Naive thymus-derived CD4-positive, alpha-beta T cell (primary cell): ENCODE data around the gene PNLDC1. TPM values are rescaled to one million over a fixed set of nuclear protein-coding genes. Genes with fewer than 3 reads are reported as not detected.
"Not testable (repeated sequence)": the region's sequence is repeated elsewhere in the genome, so short reads cannot be mapped to it uniquely, and the experiment has no call there.

Experiments
- ATAC-seq: fragments of 150-1000 bp; cut with Tn5 transposase; 2 replicates; pipeline ENCODE4 v1.10.0; 2021; ENCODE audit warnings: mild to moderate bottlenecking, moderate library complexity
- CTCF ChIA-PET: fragments of 350-600 bp; sonication (Branson Sonifier 250); formaldehyde crosslinking; loops from one replicate; lab custom pipeline; 2021; ENCODE audit warnings: antibody characterized with exemption; lab: Charles Lee
- POLR2A ChIA-PET: fragments of 350-600 bp; sonication (Branson Sonifier 250); formaldehyde crosslinking; loops from one replicate; lab custom pipeline; 2021; ENCODE audit warnings: antibody characterized with exemption, inconsistent platforms; lab: Charles Lee
- DNase-seq, 9 donors: peaks; one replicate each; pipeline versions ENCODE4 v3.0.0 to v3.0.0-alpha.2; 2020 to 2022; ENCODE audit warnings: mixed read lengths in 1 of 9
- H3K27ac ChIP-seq: one replicate; pipeline ENCODE4 v1.7.0; 2013; ENCODE audit warnings: mild to moderate bottlenecking, low read depth, low read length, moderate library complexity
- H3K27me3 ChIP-seq, 2 donors: one replicate each; pipeline ENCODE4 v1.7.0; 2013; ENCODE audit warnings: low read length in 2 of 2, mild to moderate bottlenecking in 2 of 2, moderate library complexity in 2 of 2; ENCODE audit not compliant: control insufficient read depth in 2 of 2, insufficient read depth in 2 of 2
- H3K36me3 ChIP-seq, 3 experiments: 1 replicate in 2 of 3; 2 replicates in 1 of 3; pipeline ENCODE4 v1.7.0; 2013; ENCODE audit warnings: low read length in 3 of 3, mild to moderate bottlenecking in 3 of 3, moderate library complexity in 1 of 3; ENCODE audit not compliant: insufficient read depth in 3 of 3, control insufficient read depth in 2 of 3
- H3K4me1 ChIP-seq, 2 donors: one replicate each; pipeline ENCODE4 v1.7.0; 2013; ENCODE audit warnings: low read length in 2 of 2, mild to moderate bottlenecking in 2 of 2, moderate library complexity in 1 of 2; ENCODE audit not compliant: control insufficient read depth in 2 of 2, insufficient read depth in 2 of 2
- H3K4me3 ChIP-seq: 2 replicates; pipeline ENCODE4 v1.7.0; 2013; ENCODE audit warnings: mild to moderate bottlenecking, low read length
- H3K9me3 ChIP-seq, 3 experiments: 1 replicate in 2 of 3; 2 replicates in 1 of 3; pipeline ENCODE4 v1.7.0; 2013; ENCODE audit warnings: low read length in 3 of 3; ENCODE audit not compliant: control insufficient read depth in 2 of 3
- H3K27ac Mint-ChIP-seq, 9 donors: one replicate each; pipeline ENCODE4 v1.8.0; 2020 to 2022; ENCODE audit warnings: mixed read lengths in 9 of 9, mild to moderate bottlenecking in 8 of 9, moderate library complexity in 5 of 9, inconsistent platforms in 2 of 9
- H3K27me3 Mint-ChIP-seq, 5 donors: one replicate each; pipeline ENCODE4 v1.8.0; 2021 to 2022; ENCODE audit warnings: mixed read lengths in 5 of 5, mild to moderate bottlenecking in 1 of 5
- H3K36me3 Mint-ChIP-seq, 5 donors: one replicate each; pipeline ENCODE4 v1.8.0; 2020 to 2022; ENCODE audit warnings: mixed read lengths in 5 of 5, mild to moderate bottlenecking in 3 of 5, inconsistent platforms in 1 of 5
- H3K4me1 Mint-ChIP-seq, 7 donors: one replicate each; pipeline ENCODE4 v1.8.0; 2020 to 2022; ENCODE audit warnings: mixed read lengths in 7 of 7, mild to moderate bottlenecking in 3 of 7, inconsistent platforms in 1 of 7
- H3K4me3 Mint-ChIP-seq, 10 donors: one replicate each; pipeline ENCODE4 v1.8.0; 2020 to 2022; ENCODE audit warnings: mild to moderate bottlenecking in 10 of 10, mixed read lengths in 10 of 10, moderate library complexity in 6 of 10, inconsistent platforms in 2 of 10
- H3K9me3 Mint-ChIP-seq, 11 donors: one replicate each; pipeline ENCODE4 v1.8.0; 2020 to 2022; ENCODE audit warnings: mixed read lengths in 11 of 11, mild to moderate bottlenecking in 4 of 11, inconsistent platforms in 1 of 11, moderate library complexity in 1 of 11
- intact Hi-C, 2 donors: fragments of 100-400 bp; cut with micrococcal nuclease; formaldehyde crosslinking; loops; one replicate each; pipeline ENCODE4 v1.15.1; 2023
- polyA plus RNA-seq, 2 donors: library from polyadenylated mRNA; unstranded; fragments of 300-500 nt; fragmentation: Illumina TruSeq; gene quantifications; one replicate each; pipeline ENCODE4 v1.2.3, GENCODE V29; 2021
- total RNA-seq, 6 experiments: library from RNA in 5 of 6; stranded (reverse) in 5 of 6; gene quantifications; 1 replicate in 5 of 6; 2 replicates in 1 of 6; pipeline ENCODE4 v1.2.3 and lab custom pipeline; 2021 to 2026

PNLDC1 gene
- total and polyA plus RNA-seq, 7 experiments from 2014 or later = 0.73 to 1.4 (median 0.97) TPM; not detected in 4

DNA sequence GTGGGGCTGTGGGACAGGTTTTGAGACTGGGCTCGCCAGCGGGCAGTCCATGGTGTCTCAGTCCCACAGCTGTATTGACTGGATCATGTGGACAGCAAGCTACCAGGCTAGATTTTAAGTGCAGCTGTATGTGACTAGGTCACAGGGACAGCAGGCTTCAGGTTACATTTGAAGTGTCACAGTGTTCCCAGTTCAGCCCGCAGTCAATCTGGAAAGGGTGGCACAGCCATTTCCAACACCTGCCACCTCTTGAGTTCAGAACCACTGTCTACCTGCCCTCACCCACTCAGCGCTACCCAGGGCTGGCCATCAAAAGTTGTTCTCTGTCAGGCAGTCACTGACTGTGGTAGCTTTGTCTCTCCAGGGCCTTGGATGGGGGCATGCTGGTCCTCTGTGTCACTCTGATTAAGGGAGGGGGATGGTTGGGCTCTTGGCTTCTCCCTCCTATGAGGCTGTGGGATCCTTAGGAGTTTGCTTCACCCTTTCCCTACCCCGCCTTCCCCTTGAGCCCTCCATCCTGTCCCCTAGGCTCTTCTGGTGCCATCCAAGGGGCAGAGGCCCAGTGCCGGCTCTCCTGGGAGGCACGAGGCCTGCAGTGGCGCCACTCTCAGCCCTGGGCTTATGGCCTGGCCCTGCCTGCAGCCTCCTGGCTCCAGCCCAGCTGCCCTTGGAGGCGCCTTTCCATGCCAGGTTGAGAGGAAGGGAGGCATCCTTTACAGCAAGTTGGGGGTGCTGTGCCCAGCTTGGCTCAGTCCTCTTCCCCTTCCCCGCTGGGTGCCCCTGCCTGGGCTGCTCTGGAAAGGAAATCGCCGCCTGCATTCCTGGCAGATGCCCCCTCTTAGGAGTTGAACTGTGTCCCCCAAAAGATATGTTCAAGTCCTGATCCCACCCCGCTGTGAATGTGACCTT is 44.9 kb downstream of the PNLDC1 start:
- Mint-ChIP-seq H3K27me3 (peaks cover 0 to 7% (median 0%) of the 10 kb centered on the region in 5 donors), H3K27ac (peak overlapping the region in 2 of 9 donors; percentile 36 to 37), H3K4me3 (no peak overlapping the region), H3K4me1 (peaks cover 1 to 13% (median 7%) of the 10 kb centered on the region in 7 donors), H3K9me3 (peaks cover 0 to 13% (median 7%) of the 10 kb centered on the region in 11 donors), H3K36me3 (peaks cover 0 to 7% (median 0%) of the 10 kb centered on the region in 5 donors)
- no peaks in the 10 kb centered on the region for H3K36me3 ChIP-seq
- no peak overlapping the region for H3K4me3 ChIP-seq
- no peaks in the 10 kb centered on the region for H3K4me1 ChIP-seq
- ChIA-PET POLR2A (interaction anchor here (0.6 to 0.8 kb wide), 3 partner anchors 118 to 157 kb away, joined by 3 read pairs; partner anchors contain the start of gene WTAP), CTCF (interaction anchor here (0.7 kb wide), 1 partner anchor 25 kb away, joined by 3 read pairs; no protein-coding TSS in a partner anchor)
- H3K9me3 ChIP-seq = no peaks in the 10 kb centered on the region
- intact Hi-C loops = no loop called here
- H3K27me3 ChIP-seq = no peaks in the 10 kb centered on the region
- ATAC-seq = no peak
- no peak for DNase-seq
- no peak overlapping the region for H3K27ac ChIP-seq

DNA sequence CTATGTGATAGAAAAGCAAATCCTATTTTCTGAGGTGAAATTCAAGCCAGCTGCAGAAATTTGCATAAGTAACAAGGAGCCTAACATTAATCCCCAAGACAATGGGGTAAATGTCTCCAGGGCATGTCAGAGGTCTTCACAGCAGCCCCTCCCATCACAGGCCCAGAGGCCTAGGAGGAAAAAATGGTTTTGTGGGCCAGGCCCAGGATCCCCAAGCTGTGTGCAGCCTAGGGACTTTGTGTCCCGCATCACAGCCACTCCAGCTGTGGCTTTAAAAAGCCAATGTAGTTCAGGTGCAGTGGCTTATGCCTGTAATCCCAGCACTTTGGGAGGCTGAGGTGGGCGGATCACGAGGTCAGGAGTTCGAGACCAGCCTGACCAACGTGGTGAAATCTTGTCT is 48.5 kb downstream of the PNLDC1 start:
- H3K9me3 ChIP-seq, ATAC-seq, CTCF ChIA-PET, H3K4me3 ChIP-seq, H3K27me3 Mint-ChIP-seq, H3K27ac Mint-ChIP-seq, H3K4me1 ChIP-seq, H3K36me3 ChIP-seq, POLR2A ChIA-PET, H3K27me3 ChIP-seq, H3K27ac ChIP-seq, DNase-seq, intact Hi-C loops, H3K4me3 Mint-ChIP-seq, H3K36me3 Mint-ChIP-seq: not testable (repeated sequence)
- H3K4me1 Mint-ChIP-seq = peaks cover 1 to 13% (median 7%) of the 10 kb centered on the region in 7 donors
- H3K9me3 Mint-ChIP-seq = peaks cover 0 to 13% (median 7%) of the 10 kb centered on the region in 11 donors

DNA sequence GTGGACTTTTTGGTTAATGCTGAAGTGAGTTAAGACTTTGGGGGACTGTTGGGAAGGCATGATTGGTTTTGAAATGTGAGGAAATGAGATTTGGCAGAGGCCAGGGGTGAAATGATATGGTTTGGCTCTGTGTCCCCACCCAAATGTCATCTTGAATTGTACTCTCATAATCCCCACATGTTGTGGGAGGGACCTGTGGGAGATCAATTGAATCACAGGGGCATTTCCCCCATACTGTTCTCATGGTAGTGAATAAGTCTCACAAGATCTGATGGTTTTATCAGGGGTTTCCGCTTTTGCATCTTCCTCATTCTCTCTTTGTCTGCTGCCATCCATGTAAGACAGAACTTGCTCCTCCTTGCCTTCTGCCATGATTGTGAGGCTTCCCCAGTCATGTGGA is 49.8 kb downstream of the PNLDC1 start:
- CTCF ChIA-PET = interaction anchor here (1.0 kb wide), 1 partner anchor 129 kb away, joined by 3 read pairs; no protein-coding TSS in a partner anchor
- H3K27me3 ChIP-seq, H3K27ac ChIP-seq, H3K4me1 ChIP-seq, H3K36me3 Mint-ChIP-seq, H3K4me1 Mint-ChIP-seq, H3K36me3 ChIP-seq, POLR2A ChIA-PET, ATAC-seq, H3K4me3 Mint-ChIP-seq, DNase-seq, H3K4me3 ChIP-seq, H3K27ac Mint-ChIP-seq, H3K9me3 ChIP-seq: not testable (repeated sequence)
- Mint-ChIP-seq H3K9me3 (peaks cover 0 to 13% (median 7%) of the 10 kb centered on the region in 11 donors), H3K27me3 (peaks cover 0 to 18% (median 0%) of the 10 kb centered on the region in 5 donors)
- intact Hi-C loops = loop anchor here in 1 of 2 donors (10.0 kb wide), 1 partner anchor 115 kb away; the partner anchor contains the start of gene IGF2R

DNA sequence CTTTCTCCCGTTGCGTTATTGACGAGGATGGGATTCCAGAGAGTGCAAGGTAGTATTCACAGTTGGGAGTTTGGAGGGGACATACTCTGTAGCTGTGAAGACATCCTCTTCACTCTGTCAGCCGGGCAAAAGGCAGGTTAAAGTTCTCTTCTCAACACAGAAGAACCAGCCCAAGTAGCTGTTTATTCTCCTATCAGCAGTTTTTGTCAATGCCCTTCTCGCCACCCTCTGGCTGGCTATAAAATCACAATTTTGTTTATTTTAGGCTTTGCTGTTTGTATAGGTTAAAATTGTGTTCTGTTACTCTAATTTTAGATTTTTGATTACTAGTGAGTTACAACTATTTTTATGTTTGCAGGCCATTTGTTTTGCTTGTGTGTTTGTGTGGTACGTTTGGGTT is 52.8 kb downstream of the PNLDC1 start:
- Mint-ChIP-seq H3K27ac (peak overlapping the region in 1 of 9 donors; percentile 38), H3K4me1 (peaks cover 0 to 6% (median 0%) of the 10 kb centered on the region in 7 donors), H3K4me3 (no peak overlapping the region), H3K36me3 (peaks cover 0 to 8% (median 6%) of the 10 kb centered on the region in 5 donors), H3K9me3 (peaks cover 2 to 21% (median 15%) of the 10 kb centered on the region in 11 donors), H3K27me3 (peaks cover 0 to 37% (median 0%) of the 10 kb centered on the region in 5 donors)
- H3K4me1 ChIP-seq = no peaks in the 10 kb centered on the region
- H3K4me3 ChIP-seq = no peak overlapping the region
- H3K27me3 ChIP-seq = no peaks in the 10 kb centered on the region
- H3K9me3 ChIP-seq = no peaks in the 10 kb centered on the region
- intact Hi-C loops = loop anchor here (1.0 to 10.0 kb wide), 4 partner anchors 64 to 162 kb away; partner anchors contain the start of genes TCP1 (in 2 of the 2) and IGF2R (in 1 of the 2)
- H3K36me3 ChIP-seq = no peaks in the 10 kb centered on the region
- DNase-seq (peak in 6 of 9 donors; percentile 12 to 59 (median 41)), ATAC-seq (peak; percentile 37)
- POLR2A ChIA-PET = interaction anchor here (0.6 to 1.2 kb wide), 3 partner anchors 53 to 131 kb away, joined by 3 to 4 read pairs (median 3); partner anchors contain the start of genes MRPL18 and PNLDC1
- CTCF ChIA-PET = interaction anchor here (0.6 to 2.4 kb wide), 6 partner anchors 15 to 162 kb away, joined by 3 to 12 read pairs (median 6); no protein-coding TSS in a partner anchor
- no peak overlapping the region for H3K27ac ChIP-seq

DNA sequence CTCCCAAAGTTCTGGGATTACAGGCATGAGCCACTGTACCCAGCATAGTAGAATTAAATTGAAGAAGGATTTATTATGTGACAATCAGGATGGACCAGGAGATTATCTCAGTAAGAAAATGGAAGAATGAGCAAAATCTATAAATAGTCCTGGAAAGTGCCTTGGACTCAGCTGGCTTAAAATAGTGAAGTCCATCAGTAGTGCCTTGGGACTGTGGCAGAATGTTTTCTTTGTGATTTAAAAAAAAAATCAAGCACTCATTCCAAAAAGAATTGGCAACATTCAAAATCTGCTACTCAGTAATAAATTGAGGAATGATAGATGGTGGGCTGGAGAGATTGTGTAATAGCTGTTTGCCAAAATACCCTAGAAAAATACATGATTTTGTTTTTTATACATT is 53.7 kb downstream of the PNLDC1 start:
- DNase-seq (no peak), ATAC-seq (no peak)
- ChIA-PET CTCF (interaction anchor here (1.6 to 1.9 kb wide), 2 partner anchors 32 to 134 kb away, joined by 7 read pairs; no protein-coding TSS in a partner anchor), POLR2A (interaction anchor here (0.6 kb wide), 1 partner anchor 19 kb away, joined by 3 read pairs; no protein-coding TSS in a partner anchor)
- Mint-ChIP-seq H3K4me1 (peaks cover 0 to 6% (median 0%) of the 10 kb centered on the region in 7 donors), H3K27me3 (peaks cover 0 to 40% (median 0%) of the 10 kb centered on the region in 5 donors), H3K27ac (no peak overlapping the region), H3K9me3 (peaks cover 2 to 16% (median 14%) of the 10 kb centered on the region in 11 donors), H3K4me3 (no peak overlapping the region), H3K36me3 (peaks cover 0 to 8% (median 5%) of the 10 kb centered on the region in 5 donors)
- Histone ChIP-seq H3K36me3 (no peaks in the 10 kb centered on the region), H3K27ac (no peak overlapping the region), H3K4me1 (no peaks in the 10 kb centered on the region), H3K27me3 (no peaks in the 10 kb centered on the region), H3K9me3 (no peaks in the 10 kb centered on the region), H3K4me3 (no peak overlapping the region)
- intact Hi-C loops = loop anchor here (1.0 to 10.0 kb wide), 4 partner anchors 64 to 162 kb away; partner anchors contain the start of genes TCP1 (in 2 of the 2) and IGF2R (in 1 of the 2)

DNA sequence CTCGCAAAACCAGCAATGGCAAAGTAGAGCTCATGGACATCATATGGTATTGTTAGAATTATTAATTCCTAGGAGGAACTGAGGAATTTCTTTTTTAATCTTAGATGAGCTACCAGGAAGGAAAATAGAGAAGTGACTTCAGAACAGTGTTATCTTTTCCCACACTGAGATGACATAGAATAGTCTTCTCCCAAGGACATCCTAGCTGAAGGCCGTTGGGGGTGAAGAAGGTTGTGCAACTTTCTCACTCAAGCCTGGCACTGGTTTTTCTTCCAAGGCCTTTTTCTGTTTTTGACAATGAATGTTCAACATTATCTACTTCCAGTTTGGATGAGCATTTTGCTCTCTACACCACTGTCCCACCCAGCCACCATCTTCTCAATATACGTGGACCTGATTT is 54.9 kb downstream of the PNLDC1 start:
- Histone ChIP-seq H3K36me3 (no peaks in the 10 kb centered on the region), H3K9me3 (no peaks in the 10 kb centered on the region), H3K4me1 (no peaks in the 10 kb centered on the region), H3K27me3 (no peaks in the 10 kb centered on the region), H3K4me3 (no peak overlapping the region), H3K27ac (no peak overlapping the region)
- H3K4me3 Mint-ChIP-seq = no peak overlapping the region
- CTCF ChIA-PET = interaction anchor here (0.9 to 1.1 kb wide), 3 partner anchors 160 to 184 kb away, joined by 3 to 5 read pairs (median 3); no protein-coding TSS in a partner anchor
- ATAC-seq (no peak), DNase-seq (no peak)
- intact Hi-C loops = loop anchor here in 1 of 2 donors (10.0 kb wide), 1 partner anchor 110 kb away; the partner anchor contains the start of gene IGF2R
- H3K27ac Mint-ChIP-seq = no peak overlapping the region
- peaks cover 0 to 43% (median 0%) of the 10 kb centered on the region in 5 donors for H3K27me3 Mint-ChIP-seq
- H3K4me1 Mint-ChIP-seq = peaks cover 0 to 6% (median 0%) of the 10 kb centered on the region in 7 donors
- POLR2A ChIA-PET = interaction anchor here (0.9 kb wide), 1 partner anchor 65 kb away, joined by 3 read pairs; the partner anchor contains the start of gene MRPL18
- H3K9me3 Mint-ChIP-seq = peaks cover 0 to 16% (median 13%) of the 10 kb centered on the region in 11 donors
- H3K36me3 Mint-ChIP-seq = peaks cover 0 to 8% (median 6%) of the 10 kb centered on the region in 5 donors
